Upper lobe of left lung (tissue), 6 donors: ENCODE measurements around the gene CDC16. TPM values are rescaled to one million over a fixed set of nuclear protein-coding genes. Genes with fewer than 3 reads are reported as not detected.

Source experiments
- ATAC-seq, 2 donors: fragments of 200-7000 bp; cut with Tn5 transposase; one replicate each; pipeline ENCODE4 v1.9.1; 2022; ENCODE audit warnings: mild to moderate bottlenecking in 2 of 2, moderate library complexity in 2 of 2; ENCODE audit not compliant: low FRiP score in 2 of 2
- DNase-seq, 2 donors: peaks; one replicate each; pipeline ENCODE4 v3.0.0-alpha.2; 2019 to 2020
- H3K27ac ChIP-seq, 4 donors: fragments of 200-600 bp; sonication (generic); one replicate each; pipeline ENCODE4 v1.5.1; 2016 to 2019
- H3K27me3 ChIP-seq, 4 donors: fragments of 200-600 bp; sonication (generic); one replicate each; pipeline ENCODE4 v1.5.1; 2017 to 2019
- H3K36me3 ChIP-seq, 4 donors: fragments of 200-600 bp; sonication (generic); one replicate each; pipeline ENCODE4 v1.5.1; 2016 to 2019
- H3K4me1 ChIP-seq, 4 donors: fragments of 200-600 bp; sonication (generic); one replicate each; pipeline ENCODE4 v1.5.1; 2018 to 2019
- H3K4me3 ChIP-seq, 4 donors: fragments of 200-600 bp; sonication (generic); one replicate each; pipeline ENCODE4 v1.5.1; 2017 to 2019; ENCODE audit warnings: mild to moderate bottlenecking in 2 of 4, moderate library complexity in 1 of 4
- H3K9me3 ChIP-seq, 4 donors: fragments of 200-600 bp; sonication (generic); one replicate each; pipeline ENCODE4 v1.5.1; 2018 to 2019
- CTCF ChIP-seq, 6 experiments: fragments of 450-650 bp in 4 of 6; fragments of 200-600 bp in 2 of 6; sonication (generic) in 2 of 6; IDR thresholded peaks; one replicate each; pipeline ENCODE4 v1.5.1; 2016 to 2019; ENCODE audit warnings: antibody characterized with exemption in 6 of 6
- EP300 ChIP-seq, 4 donors: sonication (generic); formaldehyde crosslinking; IDR thresholded peaks; one replicate each; pipeline ENCODE4 v1.5.1; 2017; ENCODE audit warnings: antibody characterized with exemption in 4 of 4, control low read depth in 2 of 4
- POLR2A ChIP-seq, 4 donors: fragments of 450-650 bp; IDR thresholded peaks; one replicate each; pipeline ENCODE4 v1.5.1; 2016 to 2017; ENCODE audit warnings: antibody characterized with exemption in 4 of 4, mild to moderate bottlenecking in 2 of 4
- POLR2AphosphoS5 ChIP-seq, 2 donors: sonication (generic); formaldehyde crosslinking; IDR thresholded peaks; one replicate each; pipeline ENCODE4 v1.5.1; 2017; ENCODE audit warnings: antibody characterized with exemption in 2 of 2
- WGBS, 2 donors: methylation state at CpG; one replicate each; pipeline ENCODE4 v1.1.5; 2017 to 2018; 5-methylcytosine and 5-hydroxymethylcytosine counted together
- total RNA-seq, 6 donors: library from RNA; depleted of rRNA in 4 of 6; stranded (reverse); fragments of >200 nt in 4 of 6; gene quantifications; one replicate each; pipeline versions ENCODE4 v1.1.0 to v1.2.1, GENCODE V29; 2016 to 2021
- donor health status: DM: no; HTN: no; CAD: no; lungs with moderate emphysema.
- donor health status: DM: no; HTN: yes; CAD: no; lungs with severe emphysema.

CDC16 gene
- total RNA-seq, 6 donors from 2014 or later, result 46.6 to 123 (median 58.3) TPM

GRCh38 chr13:114314074-114314912 lies 79.6 kb downstream of the CDC16 start, which contains the start of gene CHAMP1:
Gene CHAMP1 (plus strand): TSS chr13:114314503. CDS start chr13:114323843, 9,340 bp downstream.
- TF ChIP-seq EP300 (IDR thresholded peaks at IDR 0.05), result peak in 2 of 4 donors; percentile 48 to 68
- TF ChIP-seq CTCF (IDR thresholded peaks at IDR 0.05), result peak in 3 of 6 experiments; percentile 22 to 39 (median 34)
- peak; percentile 59 to 94 (median 88) for TF ChIP-seq POLR2A (IDR thresholded peaks at IDR 0.05)
- peak; percentile 77 to 79 for TF ChIP-seq POLR2AphosphoS5 (IDR thresholded peaks at IDR 0.05)
- Histone ChIP-seq H3K4me3 (peak within 1 kb of the TSS; percentile 53 to 97 (median 78)), H3K27ac (peak within 1 kb of the TSS; percentile 88 to 94 (median 90)), H3K27me3 (no peaks in the 10 kb centered on the region), H3K9me3 (no peaks in the 10 kb centered on the region), H3K36me3 (no peaks in the 10 kb centered on the region), H3K4me1 (peaks cover 30 to 49% (median 41%) of the 10 kb centered on the region in 4 donors)
- whole genome bisulfite sequencing, 2 donors, result 1 to 2% methylated on average over 13 to 66 of the region's 107 CpGs
- DNase-seq (peak; percentile 95 to 100), ATAC-seq (peak; percentile 95 to 98)

GRCh38 chr13:114315074-114315785 lies 80.5 kb downstream of the CDC16 start:
- no peak for ATAC-seq
- 15 to 16% methylated on average over 7 of the region's 7 CpGs for WGBS, 2 donors
- H3K4me1 ChIP-seq, result peaks cover 38 to 58% (median 46%) of the 10 kb centered on the region in 4 donors
- no peaks in the 10 kb centered on the region for H3K27me3 ChIP-seq
- H3K4me3 ChIP-seq, result peak overlapping the region; percentile 53 to 97 (median 78)
- no peaks in the 10 kb centered on the region for H3K36me3 ChIP-seq
- TF ChIP-seq EP300 (IDR thresholded peaks at IDR 0.05), result no peak
- TF ChIP-seq POLR2AphosphoS5 (IDR thresholded peaks at IDR 0.05), result no peak
- no peak for TF ChIP-seq POLR2A (IDR thresholded peaks at IDR 0.05)
- TF ChIP-seq CTCF (IDR thresholded peaks at IDR 0.05), result no peak
- DNase-seq, result no peak
- no peaks in the 10 kb centered on the region for H3K9me3 ChIP-seq
- H3K27ac ChIP-seq, result peak overlapping the region; percentile 88 to 94 (median 90)

- TF ChIP-seq EP300 (IDR thresholded peaks at IDR 0.05) (no peak), CTCF (IDR thresholded peaks at IDR 0.05) (no peak), POLR2A (IDR thresholded peaks at IDR 0.05) (no peak), POLR2AphosphoS5 (IDR thresholded peaks at IDR 0.05) (no peak)
Measured at GRCh38 chr13:114318624-114319023, 83.9 kb downstream of the CDC16 start.

GRCh38 chr13:114319441-114319913 lies 84.8 kb downstream of the CDC16 start:
- 62 to 72% methylated on average over 3 of the region's 3 CpGs for WGBS, 2 donors
- no peak for ATAC-seq
- Histone ChIP-seq H3K27ac (peak overlapping the region in 1 of 4 donors; percentile 32), H3K9me3 (no peaks in the 10 kb centered on the region), H3K36me3 (peaks cover 5 to 33% (median 28%) of the 10 kb centered on the region in 4 donors), H3K4me3 (no peak overlapping the region), H3K4me1 (peaks cover 32 to 54% (median 41%) of the 10 kb centered on the region in 4 donors), H3K27me3 (no peaks in the 10 kb centered on the region)
- no peak for TF ChIP-seq POLR2AphosphoS5 (IDR thresholded peaks at IDR 0.05)
- TF ChIP-seq POLR2A (IDR thresholded peaks at IDR 0.05), result no peak
- DNase-seq, result no peak

More at GRCh38 chr13:114318624-114319023, 83.9 kb downstream of the CDC16 start:
- no peak for DNase-seq
- H3K36me3 ChIP-seq, result peaks cover 5 to 24% (median 20%) of the 10 kb centered on the region in 4 donors
- no peaks in the 10 kb centered on the region for H3K9me3 ChIP-seq
- H3K27me3 ChIP-seq, result no peaks in the 10 kb centered on the region
- peaks cover 34 to 56% (median 42%) of the 10 kb centered on the region in 4 donors for H3K4me1 ChIP-seq
- no peak for ATAC-seq
- WGBS, 2 donors, result 14 to 16% methylated on average over 1 of the region's 1 CpG
- no peak overlapping the region for H3K4me3 ChIP-seq
- peak overlapping the region in 1 of 4 donors; percentile 32 for H3K27ac ChIP-seq

- ATAC-seq (no peak), DNase-seq (no peak)
- Histone ChIP-seq H3K4me3 (no peak overlapping the region), H3K27ac (no peak overlapping the region), H3K9me3 (no peaks in the 10 kb centered on the region), H3K27me3 (no peaks in the 10 kb centered on the region), H3K36me3 (peaks cover 5 to 39% (median 34%) of the 10 kb centered on the region in 4 donors), H3K4me1 (peaks cover 31 to 50% (median 39%) of the 10 kb centered on the region in 4 donors)
- TF ChIP-seq EP300 (IDR thresholded peaks at IDR 0.05) (no peak), POLR2A (IDR thresholded peaks at IDR 0.05) (no peak), CTCF (IDR thresholded peaks at IDR 0.05) (no peak), POLR2AphosphoS5 (IDR thresholded peaks at IDR 0.05) (no peak)
Measured at GRCh38 chr13:114320065-114320464, 85.4 kb downstream of the CDC16 start.
